AG20443 (cell line): ENCODE measurements around the gene POU1F1.
"Not testable (repeated sequence)": the region's sequence is repeated elsewhere in the genome, so short reads cannot be mapped to it uniquely, and the experiment has no call there.

Source experiments
- DNase-seq: peaks from one replicate; pipeline ENCODE4 v3.0.0; 2012; ENCODE audit warnings: low spot score, mixed read lengths

The POU1F1 gene

DNA sequence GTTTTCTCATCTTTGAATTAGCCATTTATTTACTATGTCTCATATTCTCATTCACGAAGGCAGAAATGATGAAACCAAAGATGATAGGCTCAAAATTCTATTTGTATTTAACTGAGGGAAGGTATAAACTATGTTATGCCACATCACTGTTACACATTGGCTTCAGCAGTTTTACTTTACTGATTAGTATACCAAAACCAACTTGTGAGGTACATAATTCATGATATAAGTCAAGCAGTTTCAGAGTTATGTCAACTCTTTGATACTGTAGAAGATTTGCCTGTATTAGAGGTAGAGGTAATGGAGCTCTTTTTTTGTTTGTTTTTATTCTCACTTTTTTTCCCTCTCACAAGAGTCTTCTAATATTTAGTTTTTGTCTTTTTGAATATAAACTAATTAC lies 26.4 kb downstream of the POU1F1 start:
- DNase-seq = no peak

DNA sequence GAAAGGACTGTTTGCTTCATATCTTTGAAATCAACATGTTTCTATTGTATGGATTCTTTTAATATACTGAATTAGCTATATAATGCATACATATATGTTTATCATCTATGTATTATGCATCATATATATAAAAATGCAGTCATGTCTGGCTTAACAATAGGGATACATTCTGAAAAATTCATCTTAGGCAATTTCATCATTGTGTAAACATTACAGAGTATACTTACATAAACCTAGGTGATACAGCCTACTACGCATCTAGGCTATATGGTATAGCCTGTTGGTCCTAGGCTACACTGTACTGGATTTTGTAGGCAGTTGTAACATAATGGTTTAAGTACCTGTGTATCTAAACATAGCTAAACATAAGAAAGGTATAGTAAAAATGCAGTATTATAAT lies 27.6 kb downstream of the POU1F1 start:
- no peak for DNase-seq

DNA sequence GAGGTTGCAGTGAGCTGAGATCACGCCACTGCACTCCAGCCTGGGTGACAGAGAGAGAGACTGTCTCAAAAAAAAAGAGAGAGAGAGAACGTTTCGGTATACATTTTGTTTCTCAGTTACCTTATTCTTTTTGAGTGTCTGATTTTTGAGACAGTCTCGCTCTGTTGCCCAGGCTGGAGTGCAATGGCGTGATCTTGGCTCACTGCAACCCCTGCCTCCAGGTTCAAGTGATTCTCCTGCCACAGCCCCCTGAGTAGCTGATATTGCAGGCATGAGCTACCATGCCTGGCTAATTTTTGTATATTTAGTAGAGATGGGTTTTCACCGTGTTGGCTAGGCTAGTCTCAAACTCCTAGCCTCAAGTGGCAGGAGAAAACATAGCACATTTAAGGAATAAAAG lies 28.2 kb downstream of the POU1F1 start:
- not testable (repeated sequence) for DNase-seq

DNA sequence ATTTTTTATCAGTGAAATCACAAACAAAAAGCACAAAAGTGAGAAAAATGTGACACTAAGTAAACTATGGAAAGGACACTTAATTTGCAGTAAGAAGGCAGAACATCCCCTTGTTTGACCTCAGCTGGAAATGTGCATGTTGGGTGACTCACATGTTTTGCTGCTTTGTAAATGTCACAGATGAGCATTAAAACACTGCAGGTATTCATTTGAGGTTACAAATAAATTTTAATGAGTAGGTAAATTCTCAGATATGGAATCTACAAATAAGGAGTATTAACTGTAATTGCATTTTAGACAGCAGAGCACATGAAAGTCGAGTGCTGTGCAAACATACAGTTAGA lies 29.0 kb downstream of the POU1F1 start:
- no peak for DNase-seq

DNA sequence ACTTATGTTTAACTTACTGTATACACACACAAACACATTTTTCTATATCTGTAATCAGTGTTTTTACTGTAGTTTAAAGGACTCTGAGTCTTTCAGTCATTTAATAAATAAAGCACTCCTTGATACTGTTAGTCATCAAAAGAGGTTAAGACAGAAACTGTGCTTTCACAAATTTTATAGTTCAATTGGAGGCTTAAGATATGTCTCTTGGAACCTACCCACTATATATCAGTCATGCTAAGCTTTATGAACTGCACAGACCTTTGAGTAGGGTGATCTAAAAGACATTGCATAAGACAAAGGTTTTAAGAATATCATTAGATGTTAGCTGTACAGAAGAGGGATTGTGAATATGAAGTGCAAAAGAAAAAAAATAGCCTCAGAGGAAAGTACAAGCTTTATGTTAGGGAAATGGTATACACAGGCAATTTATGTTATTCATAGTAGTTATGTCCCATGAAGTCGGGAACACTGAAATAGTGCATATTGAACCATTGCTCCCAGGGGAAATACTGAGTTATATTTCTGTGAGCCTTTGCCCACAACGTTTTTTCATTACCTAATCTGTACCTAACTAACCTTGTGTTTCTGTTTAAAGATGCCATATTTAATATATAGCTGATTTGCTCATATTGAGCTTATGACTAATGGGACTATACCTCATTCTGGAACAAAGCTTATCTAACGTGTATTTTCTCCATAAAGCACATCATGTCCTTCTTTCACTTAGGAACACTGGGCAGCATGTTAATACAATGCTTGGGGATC lies 29.5 kb downstream of the POU1F1 start:
- no peak for DNase-seq

DNA sequence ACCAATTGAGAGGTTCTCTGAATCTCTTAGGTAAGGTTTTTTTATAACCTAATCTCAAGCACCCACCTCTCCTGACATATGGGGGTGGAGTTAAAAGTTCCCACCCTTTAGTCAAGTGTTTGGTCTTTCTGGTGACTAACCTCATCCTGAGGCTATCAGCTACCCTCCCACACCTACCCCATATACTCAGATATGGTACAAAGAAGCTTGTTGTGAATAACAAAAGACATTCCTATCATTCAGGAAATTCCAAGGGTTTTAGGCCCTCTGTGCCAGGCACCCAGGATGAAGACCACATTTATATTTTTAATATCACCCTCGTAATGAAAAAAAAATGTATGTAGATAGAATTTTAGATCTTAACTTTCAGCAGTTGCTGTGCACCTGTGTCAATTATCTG lies 40.3 kb downstream of the POU1F1 start:
- DNase-seq = no peak

DNA sequence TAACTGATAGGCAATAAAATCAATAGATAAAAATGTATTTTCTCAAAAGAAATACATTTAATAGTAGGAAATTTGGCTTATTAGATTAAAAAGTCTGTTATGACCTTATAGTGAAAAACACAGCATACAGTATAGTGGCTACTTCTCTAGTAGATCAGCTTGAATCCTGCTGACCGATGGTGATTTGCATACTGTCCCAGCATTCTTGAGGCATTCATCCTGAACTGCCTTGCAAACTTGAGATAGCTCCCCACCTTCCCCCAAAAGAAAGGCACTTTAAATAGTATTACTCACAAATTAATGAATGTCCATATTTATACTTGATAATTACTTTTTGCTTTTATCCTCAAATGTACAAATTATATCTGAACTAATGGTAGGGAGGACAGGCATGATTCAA lies 42.6 kb downstream of the POU1F1 start:
- no peak for DNase-seq

DNA sequence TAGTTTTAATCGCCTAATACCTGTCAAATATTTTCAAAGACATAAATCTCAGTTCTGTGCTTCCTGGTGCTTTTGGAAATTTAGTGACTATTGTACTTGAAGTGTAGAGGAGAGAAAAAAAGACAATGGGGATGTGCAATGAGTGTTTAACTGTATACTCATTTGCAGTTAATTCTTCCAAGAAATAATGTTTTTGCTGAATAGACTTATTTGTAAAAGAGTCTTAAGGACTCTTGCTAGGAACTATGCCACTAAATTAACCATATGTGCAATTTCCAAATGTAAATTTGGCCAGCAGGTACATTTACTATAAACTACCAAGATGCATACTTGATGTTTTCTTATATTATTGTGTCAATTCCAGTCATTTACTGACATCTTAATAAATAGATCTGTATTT lies 47.3 kb downstream of the POU1F1 start:
- no peak for DNase-seq

DNA sequence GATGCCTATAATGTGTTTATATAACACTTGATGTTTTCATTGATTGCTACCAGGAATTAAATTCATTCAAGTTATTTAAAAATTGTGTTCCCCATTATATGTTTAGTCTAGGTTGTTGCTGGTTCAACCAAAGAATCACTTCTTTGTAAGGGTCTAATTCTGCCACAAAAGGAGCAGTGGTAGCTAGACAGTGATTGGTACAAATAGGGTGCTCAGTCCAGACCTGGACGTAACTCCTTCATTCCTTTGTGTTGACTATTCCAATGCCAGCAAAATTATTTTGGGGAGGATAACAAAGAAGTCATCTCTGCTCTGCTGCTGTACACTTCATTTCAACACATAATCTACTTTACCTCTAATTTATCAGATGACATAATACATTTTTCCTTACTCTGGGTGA lies 48.1 kb downstream of the POU1F1 start:
- peak; percentile 52 for DNase-seq

DNA sequence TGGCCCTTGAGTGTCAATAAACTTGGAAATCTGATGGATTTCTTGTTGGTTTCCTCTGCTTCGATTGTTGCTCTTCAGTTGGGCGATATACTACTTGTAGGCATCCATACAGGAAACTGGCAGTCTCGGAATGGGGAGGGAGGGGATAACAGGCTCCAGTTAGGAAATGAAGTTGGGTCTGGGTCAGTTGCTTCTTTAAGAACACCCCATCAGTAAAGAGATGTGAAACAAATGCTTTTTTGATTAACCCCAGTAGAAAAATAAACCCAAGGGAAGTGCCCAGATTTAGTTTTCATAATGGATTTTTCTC lies 48.6 kb downstream of the POU1F1 start:
- no peak for DNase-seq

DNA sequence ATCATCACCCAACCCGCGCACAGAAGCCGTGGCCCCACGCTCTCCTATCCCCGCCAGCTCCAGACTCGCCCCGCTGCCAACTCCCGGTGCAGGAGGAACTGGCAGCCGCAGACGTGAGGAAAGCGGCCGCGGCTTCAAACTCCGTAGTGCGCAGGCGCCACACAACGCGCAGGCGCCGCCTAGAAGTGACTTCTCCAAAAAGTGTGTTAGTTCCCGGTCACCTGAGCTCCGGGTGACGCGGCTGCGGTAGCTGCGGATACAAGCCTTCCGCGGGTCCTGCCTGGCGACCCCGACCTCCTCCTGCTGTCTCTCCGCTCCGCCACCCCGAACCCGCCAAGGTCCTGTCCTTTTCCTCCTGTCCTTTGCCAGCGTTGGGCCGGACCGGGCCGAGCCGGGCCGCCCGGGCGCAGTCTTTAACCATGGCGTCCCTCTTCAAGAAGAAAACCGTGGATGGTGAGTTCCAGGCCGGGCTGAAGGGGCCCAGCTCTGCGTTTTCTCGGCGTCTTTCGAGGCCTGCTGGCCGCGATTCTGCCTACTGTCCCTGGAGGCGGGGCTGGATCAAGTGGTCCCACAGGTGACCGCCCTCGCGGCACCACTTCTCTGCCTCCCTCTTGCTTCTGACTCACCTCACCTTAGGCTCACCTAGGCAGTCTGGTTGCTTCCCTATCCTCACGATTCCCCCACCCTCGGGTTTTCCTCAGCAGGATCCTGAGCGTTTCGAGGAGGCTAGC lies 49.1 kb downstream of the POU1F1 start, which contains the start of gene CHMP2B:
Gene CHMP2B, plus strand, starts transcription at position 206 of the 731 bp plus-strand sequence. Its CDS starts 214 bp downstream, at position 420.
- DNase-seq = peak; percentile 96

DNA sequence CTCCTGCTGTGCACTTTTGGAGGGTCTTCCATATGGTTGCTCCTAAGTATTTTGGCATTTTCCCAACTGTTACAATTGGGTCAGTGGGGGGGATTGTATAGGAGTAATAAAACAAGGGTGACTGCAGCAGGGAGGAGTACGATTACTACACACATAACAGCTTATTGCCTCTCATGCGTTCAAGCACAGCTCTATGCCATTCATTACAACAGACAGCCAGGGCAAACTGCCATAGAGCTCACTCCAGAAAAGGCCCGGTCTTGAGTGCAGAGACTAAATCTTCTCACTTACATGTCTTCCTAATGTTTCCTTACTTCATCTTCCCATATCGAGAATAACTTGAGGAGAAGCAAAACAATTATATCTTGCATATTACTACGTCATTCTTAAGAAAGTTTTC lies 50.7 kb downstream of the POU1F1 start:
- no peak for DNase-seq

DNA sequence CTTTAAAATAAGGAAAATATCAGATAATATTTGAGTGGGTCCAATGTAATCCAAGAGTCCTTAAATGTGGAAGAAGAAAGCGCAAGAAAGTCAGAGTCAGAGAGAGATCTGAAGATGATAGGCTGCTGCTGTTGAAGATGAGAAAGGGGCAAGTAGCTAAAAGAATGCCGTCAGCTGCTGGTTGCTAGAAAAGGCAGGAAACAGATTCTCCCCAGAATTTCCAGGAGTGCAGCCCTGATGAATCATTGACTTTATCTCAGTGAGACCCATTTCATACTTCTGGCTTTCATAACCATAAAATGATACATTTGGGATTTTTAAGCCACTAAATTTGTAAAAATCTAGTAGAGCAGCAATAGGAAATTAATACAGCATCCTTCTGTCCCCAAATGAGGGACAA lies 56.8 kb downstream of the POU1F1 start:
- DNase-seq = no peak

DNA sequence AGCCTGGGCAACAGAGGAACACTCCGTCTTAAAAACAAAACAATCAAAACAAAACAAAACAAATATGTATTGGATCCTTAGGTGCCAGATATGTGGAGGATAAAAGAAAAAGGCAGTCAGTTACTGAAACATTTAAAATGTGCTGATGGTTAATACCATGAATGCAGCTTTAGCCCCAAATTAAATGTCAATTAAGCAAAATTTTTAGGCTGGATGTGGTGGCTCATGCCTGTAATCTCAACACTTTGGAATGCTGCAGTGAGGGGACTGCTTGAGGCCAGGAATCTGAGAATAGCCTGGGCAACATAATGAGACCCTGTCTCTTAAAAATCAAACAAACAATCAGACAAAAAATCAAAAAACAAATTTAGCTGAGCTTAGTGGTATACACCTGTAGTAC lies 57.8 kb downstream of the POU1F1 start:
- DNase-seq = no peak
